OCI-LY7 (cell line): ENCODE results near the gene CTNNA1. TPM values are rescaled to one million over a fixed set of nuclear protein-coding genes. Genes with fewer than 3 reads are reported as not detected.

Source experiments
- BruUV-seq: library from RNA; stranded (reverse); fragments of 400-500 nt; replicated peaks from 2 replicates; lab custom pipeline; 2021; lab: Mats Ljungman, UMichigan
- CTCF ChIA-PET: fragments of 300-600 bp; sonication (Branson Sonifier 250); formaldehyde crosslinking; loops from one replicate; lab custom pipeline; 2022; ENCODE audit warnings: antibody characterized with exemption; ENCODE audit not compliant: unreplicated experiment; lab: Charles Lee
- POLR2A ChIA-PET: fragments of 300-600 bp; sonication (Branson Sonifier 250); formaldehyde crosslinking; loops from one replicate; lab custom pipeline; 2022; ENCODE audit warnings: antibody characterized with exemption; lab: Charles Lee
- DNase-seq: peaks from one replicate; pipeline ENCODE4 v3.0.0-alpha.2; 2015; ENCODE audit warnings: low spot score
- H2AFZ ChIP-seq: fragments of 200-600 bp; sonication (generic), shearing (Covaris generic); 2 replicates; pipeline ENCODE4 v1.6.1; 2014; ENCODE audit warnings: mild to moderate bottlenecking, antibody characterized with exemption, low read length, moderate library complexity
- H3K27ac ChIP-seq: fragments of 200-600 bp; sonication (generic); 2 replicates; pipeline ENCODE4 v1.5.1; 2014; ENCODE audit warnings: mixed run types, low read depth, mild to moderate bottlenecking, moderate library complexity, low read length, inconsistent platforms; ENCODE audit not compliant: poor library complexity, severe bottlenecking
- H3K36me3 ChIP-seq: fragments of 200-600 bp; sonication (generic); 2 replicates; pipeline ENCODE4 v1.6.1; 2014; ENCODE audit warnings: mild to moderate bottlenecking, antibody characterized with exemption, low read length, moderate library complexity, mixed read lengths; ENCODE audit not compliant: insufficient read depth
- H3K4me1 ChIP-seq: fragments of 200-600 bp; sonication (generic); 2 replicates; pipeline ENCODE4 v1.5.1; 2014; ENCODE audit warnings: mild to moderate bottlenecking, low read length; ENCODE audit not compliant: insufficient read depth, poor library complexity, severe bottlenecking
- H3K4me2 ChIP-seq: fragments of 200-600 bp; sonication (generic); 2 replicates; pipeline ENCODE4 v1.6.1; 2014; ENCODE audit warnings: mild to moderate bottlenecking, low read length
- H3K4me3 ChIP-seq: fragments of 200-600 bp; sonication (generic); 2 replicates; pipeline ENCODE4 v1.5.1; 2014; ENCODE audit warnings: mild to moderate bottlenecking, low read depth, low read length; ENCODE audit not compliant: poor library complexity, severe bottlenecking
- H3K79me2 ChIP-seq: fragments of 200-600 bp; sonication (generic); 2 replicates; pipeline ENCODE4 v1.6.1; 2016; ENCODE audit warnings: low read depth, mild to moderate bottlenecking, low read length, moderate library complexity, mixed read lengths; ENCODE audit not compliant: insufficient read depth
- H3K9me2 ChIP-seq: fragments of 200-600 bp; sonication (generic); 2 replicates; pipeline ENCODE4 v1.6.1; 2016; ENCODE audit warnings: mild to moderate bottlenecking, low read length, mixed read lengths; ENCODE audit not compliant: insufficient read depth
- H3K9me3 ChIP-seq: fragments of 200-600 bp; sonication (generic); 2 replicates; pipeline ENCODE4 v1.6.1; 2014; ENCODE audit warnings: mild to moderate bottlenecking, mixed run types, low read length, mixed read lengths
- H4K20me1 ChIP-seq: fragments of 200-600 bp; sonication (generic); 2 replicates; pipeline ENCODE4 v1.6.1; 2014; ENCODE audit warnings: mild to moderate bottlenecking, antibody characterized with exemption, low read length, moderate library complexity, mixed read lengths; ENCODE audit not compliant: insufficient read depth
- EZH2phosphoT487 ChIP-seq: fragments of 200-600 bp; sonication (generic); IDR thresholded peaks from 2 replicates; pipeline ENCODE4 v1.6.1; 2018; ENCODE audit warnings: low read depth, borderline replicate concordance, mild to moderate bottlenecking, mixed run types, antibody characterized with exemption, low read length, moderate library complexity, mixed read lengths
- intact Hi-C: fragments of 100-400 bp; cut with micrococcal nuclease; formaldehyde crosslinking; loops from one replicate; pipeline ENCODE4 v1.10.0; 2022; ENCODE audit not compliant: unreplicated experiment
- total RNA-seq, 2 experiments: library from RNA; depleted of rRNA in 1 of 2; stranded (reverse); fragments of >200 nt in 1 of 2; shearing (Covaris generic) in 1 of 2; gene quantifications; 2 replicates each; pipeline ENCODE4 v1.2.3, GENCODE V29; 2014 to 2022
- TF ChIP-seq, protein P1 (sequence below): fragments of 200-600 bp; sonication (generic); conservative IDR thresholded peaks from 2 replicates; pipeline ENCODE4 v1.5.1; 2014; ENCODE audit warnings: mild to moderate bottlenecking, antibody characterized with exemption, low read length, moderate library complexity, mixed read lengths

Gene CTNNA1
- total RNA-seq, 2 experiments from 2014 or later = 40.4 to 42.7 TPM

GRCh38 chr5:138850865-138851435 is 97.7 kb downstream of the CTNNA1 start:
- H3K9me3 ChIP-seq = no peaks in the 10 kb centered on the region
- BruUV-seq = no TSS peak
- no peaks in the 10 kb centered on the region for H3K4me1 ChIP-seq
- H3K4me3 ChIP-seq = no peak overlapping the region
- no peaks in the 10 kb centered on the region for H4K20me1 ChIP-seq
- POLR2A ChIA-PET = no interaction called here
- H3K36me3 ChIP-seq = no peaks in the 10 kb centered on the region
- H3K79me2 ChIP-seq = no peaks in the 10 kb centered on the region
- H2AFZ ChIP-seq = no peak overlapping the region
- no peak overlapping the region for H3K27ac ChIP-seq
- CTCF ChIA-PET = no interaction called here
- DNase-seq = no peak
- no peaks in the 10 kb centered on the region for H3K9me2 ChIP-seq
- TF ChIP-seq EZH2phosphoT487 = no peak
- TF ChIP-seq, protein P1, sequence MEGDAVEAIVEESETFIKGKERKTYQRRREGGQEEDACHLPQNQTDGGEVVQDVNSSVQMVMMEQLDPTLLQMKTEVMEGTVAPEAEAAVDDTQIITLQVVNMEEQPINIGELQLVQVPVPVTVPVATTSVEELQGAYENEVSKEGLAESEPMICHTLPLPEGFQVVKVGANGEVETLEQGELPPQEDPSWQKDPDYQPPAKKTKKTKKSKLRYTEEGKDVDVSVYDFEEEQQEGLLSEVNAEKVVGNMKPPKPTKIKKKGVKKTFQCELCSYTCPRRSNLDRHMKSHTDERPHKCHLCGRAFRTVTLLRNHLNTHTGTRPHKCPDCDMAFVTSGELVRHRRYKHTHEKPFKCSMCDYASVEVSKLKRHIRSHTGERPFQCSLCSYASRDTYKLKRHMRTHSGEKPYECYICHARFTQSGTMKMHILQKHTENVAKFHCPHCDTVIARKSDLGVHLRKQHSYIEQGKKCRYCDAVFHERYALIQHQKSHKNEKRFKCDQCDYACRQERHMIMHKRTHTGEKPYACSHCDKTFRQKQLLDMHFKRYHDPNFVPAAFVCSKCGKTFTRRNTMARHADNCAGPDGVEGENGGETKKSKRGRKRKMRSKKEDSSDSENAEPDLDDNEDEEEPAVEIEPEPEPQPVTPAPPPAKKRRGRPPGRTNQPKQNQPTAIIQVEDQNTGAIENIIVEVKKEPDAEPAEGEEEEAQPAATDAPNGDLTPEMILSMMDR = no peak
- H3K4me2 ChIP-seq = no peak overlapping the region
- intact Hi-C loops = no loop called here

GRCh38 chr5:138853132-138853531 is 99.9 kb downstream of the CTNNA1 start:
- no peak for DNase-seq
- Histone ChIP-seq H3K4me1 (no peaks in the 10 kb centered on the region), H3K4me3 (no peak overlapping the region), H3K9me3 (no peaks in the 10 kb centered on the region), H3K9me2 (no peaks in the 10 kb centered on the region), H3K27ac (no peak overlapping the region), H2AFZ (no peak overlapping the region), H4K20me1 (no peaks in the 10 kb centered on the region), H3K36me3 (no peaks in the 10 kb centered on the region), H3K79me2 (no peaks in the 10 kb centered on the region), H3K4me2 (no peak overlapping the region)
- intact Hi-C loops = no loop called here
- BruUV-seq = no TSS peak
- POLR2A ChIA-PET = no interaction called here
- CTCF ChIA-PET = no interaction called here
- TF ChIP-seq, protein P1 = no peak
- no peak for TF ChIP-seq EZH2phosphoT487

GRCh38 chr5:138867011-138867410 is 113.8 kb downstream of the CTNNA1 start:
- BruUV-seq = no TSS peak
- no peaks in the 10 kb centered on the region for H3K4me1 ChIP-seq
- intact Hi-C loops = no loop called here
- H3K4me3 ChIP-seq = no peak overlapping the region
- no peak for DNase-seq
- ChIA-PET CTCF (no interaction called here), POLR2A (interaction anchor here (1.2 kb wide), 1 partner anchor 10 kb away, joined by 3 read pairs; no protein-coding TSS in a partner anchor)
- H3K79me2 ChIP-seq = no peaks in the 10 kb centered on the region
- H3K9me2 ChIP-seq = no peaks in the 10 kb centered on the region
- no peak overlapping the region for H3K4me2 ChIP-seq
- H3K36me3 ChIP-seq = no peaks in the 10 kb centered on the region
- TF ChIP-seq, protein P1 = no peak
- no peak for TF ChIP-seq EZH2phosphoT487
- H2AFZ ChIP-seq = no peak overlapping the region
- no peak overlapping the region for H3K27ac ChIP-seq
- no peaks in the 10 kb centered on the region for H4K20me1 ChIP-seq
- H3K9me3 ChIP-seq = peaks cover 12% of the 10 kb centered on the region; the same call in 1 of the 2 replicates
